Activated CD8-positive, alpha-beta T cell treated with anti-CD3 and anti-CD28 coated beads for 36 hours (primary cell): ENCODE results near the gene CCDC51. TPM values are rescaled to one million over a fixed set of nuclear protein-coding genes. Genes with fewer than 3 reads are reported as not detected.

Experiments
- ATAC-seq: fragments of 200-7000 bp; cut with Tn5 transposase; one replicate; pipeline ENCODE4 v1.10.0; 2021; ENCODE audit warnings: mild to moderate bottlenecking, moderate library complexity
- CTCF ChIA-PET: fragments of 350-600 bp; sonication (Branson Sonifier 250); formaldehyde crosslinking; loops from one replicate; lab custom pipeline; 2021; ENCODE audit warnings: antibody characterized with exemption; lab: Charles Lee
- POLR2A ChIA-PET: fragments of 350-600 bp; sonication (Branson Sonifier 250); formaldehyde crosslinking; loops from one replicate; lab custom pipeline; 2021; ENCODE audit warnings: antibody characterized with exemption; lab: Charles Lee
- DNase-seq: peaks from one replicate; pipeline ENCODE4 v3.0.0-alpha.2; 2020
- H3K27ac Mint-ChIP-seq: one replicate; pipeline ENCODE4 v1.8.0; 2021; ENCODE audit warnings: mild to moderate bottlenecking, mixed read lengths
- H3K27me3 Mint-ChIP-seq: one replicate; pipeline ENCODE4 v1.8.0; 2021; ENCODE audit warnings: mixed read lengths
- H3K36me3 Mint-ChIP-seq: one replicate; pipeline ENCODE4 v1.8.0; 2021; ENCODE audit warnings: low read depth, mixed read lengths
- H3K4me1 Mint-ChIP-seq: one replicate; pipeline ENCODE4 v1.8.0; 2021; ENCODE audit warnings: low read depth, mixed read lengths
- H3K4me3 Mint-ChIP-seq: one replicate; pipeline ENCODE4 v1.8.0; 2021; ENCODE audit warnings: mild to moderate bottlenecking, moderate library complexity, mixed read lengths
- H3K9me3 Mint-ChIP-seq: one replicate; pipeline ENCODE4 v1.8.0; 2021; ENCODE audit warnings: mixed read lengths
- CTCF ChIP-seq: fragments of 200-600 bp; IDR thresholded peaks from one replicate; pipeline ENCODE4 v1.8.0; 2022; ENCODE audit warnings: antibody characterized with exemption, mild to moderate bottlenecking
- intact Hi-C: fragments of 100-400 bp; cut with micrococcal nuclease; formaldehyde crosslinking; loops from one replicate; pipeline ENCODE4 v1.10.0; 2022
- total RNA-seq, 2 experiments: library from RNA; stranded (reverse); gene quantifications; one replicate each; pipeline ENCODE4 v1.2.3, GENCODE V29; 2021

CCDC51 gene
- total RNA-seq, 2 experiments from 2014 or later: 25.3 to 28.3 TPM

- intact Hi-C loops: no loop called here
- no peak for DNase-seq
- Mint-ChIP-seq H3K4me1 (peaks cover 11% of the 10 kb centered on the region), H3K9me3 (no peaks in the 10 kb centered on the region), H3K27ac (no peak overlapping the region), H3K27me3 (no peaks in the 10 kb centered on the region), H3K36me3 (peaks cover 12% of the 10 kb centered on the region), H3K4me3 (no peak overlapping the region)
- no peak for ATAC-seq
- ChIA-PET CTCF (interaction anchor here (0.5 to 5.7 kb wide), 15 partner anchors 13 to 203 kb away, joined by 3 to 312 read pairs (median 4); partner anchors contain the start of genes ATRIP and PFKFB4), POLR2A (interaction anchor here (0.6 to 1.1 kb wide), 4 partner anchors 17 to 649 kb away, joined by 3 read pairs; no protein-coding TSS in a partner anchor)
- no peak for TF ChIP-seq CTCF
Observed at GRCh38 chr3:48433472-48434118, 6.3 kb downstream of the CCDC51 start.

DNA sequence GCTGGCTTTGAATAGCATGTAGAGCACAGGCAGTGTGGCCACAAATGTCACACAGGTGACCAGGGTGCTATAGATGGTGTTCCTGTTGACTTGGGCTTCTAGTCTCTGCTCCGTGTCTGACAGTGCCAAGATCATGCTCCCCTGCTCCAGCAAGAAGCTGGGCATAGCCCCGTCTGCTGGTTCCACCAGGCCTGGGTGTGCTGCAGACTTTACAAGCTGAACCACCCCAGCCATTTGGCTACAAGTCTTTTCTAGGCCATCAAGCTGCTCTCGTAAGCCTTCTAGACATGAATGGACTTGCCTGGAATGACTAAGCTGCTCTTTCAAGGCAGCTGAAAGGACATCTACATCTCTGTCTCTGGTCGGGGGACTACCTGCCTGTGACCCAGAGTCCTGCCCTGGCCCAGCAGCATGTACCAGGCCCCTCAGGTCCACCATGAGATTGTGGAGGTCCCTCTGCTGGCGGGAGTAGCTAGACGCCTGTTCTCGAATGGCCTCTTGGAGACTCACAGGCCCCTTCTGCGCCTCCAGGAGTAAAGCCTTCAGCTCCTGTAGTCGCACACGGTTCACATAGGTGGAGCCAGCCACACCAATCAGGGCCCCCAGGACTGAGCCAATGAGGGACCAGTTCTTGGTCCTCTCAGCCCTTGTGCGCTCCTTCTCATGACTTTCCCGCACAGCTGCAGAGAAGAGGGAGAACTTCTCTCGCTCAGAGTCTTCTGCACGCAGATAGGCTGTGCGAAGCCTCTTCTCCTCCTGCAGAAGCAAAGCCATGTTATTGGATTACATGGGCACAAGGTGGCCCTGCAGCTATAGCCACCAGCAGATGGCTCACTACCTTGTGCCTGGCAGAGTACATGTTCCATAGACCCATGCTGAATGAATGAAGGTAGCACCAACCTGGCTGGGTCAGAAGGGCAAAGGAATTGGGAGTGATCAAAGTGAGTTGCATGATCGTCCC lies 7.2 kb downstream of the CCDC51 start:
- Mint-ChIP-seq H3K4me1 (peaks cover 7% of the 10 kb centered on the region), H3K36me3 (peaks cover 12% of the 10 kb centered on the region), H3K27me3 (peaks cover 6% of the 10 kb centered on the region), H3K9me3 (no peaks in the 10 kb centered on the region), H3K27ac (no peak overlapping the region), H3K4me3 (no peak overlapping the region)
- DNase-seq (no peak), ATAC-seq (no peak)
- intact Hi-C loops: no loop called here
- CTCF ChIA-PET: interaction anchor here (0.5 to 5.7 kb wide), 8 partner anchors 10 to 160 kb away, joined by 3 to 312 read pairs (median 4); partner anchors contain the start of gene ATRIP
- no peak for TF ChIP-seq CTCF
- POLR2A ChIA-PET: interaction anchor here (0.7 to 1.1 kb wide), 2 partner anchors 31 to 160 kb away, joined by 3 read pairs; no protein-coding TSS in a partner anchor

- ChIA-PET POLR2A (interaction anchor here (1.9 kb wide), 1 partner anchor 13 kb away, joined by 4 read pairs; no protein-coding TSS in a partner anchor), CTCF (interaction anchor here (1.0 kb wide), 1 partner anchor 31 kb away, joined by 3 read pairs; no protein-coding TSS in a partner anchor)
- no peak for TF ChIP-seq CTCF
- Mint-ChIP-seq H3K27ac (no peak overlapping the region), H3K27me3 (peaks cover 6% of the 10 kb centered on the region), H3K4me3 (peak overlapping the region; percentile 72), H3K4me1 (peaks cover 7% of the 10 kb centered on the region), H3K36me3 (peaks cover 12% of the 10 kb centered on the region), H3K9me3 (no peaks in the 10 kb centered on the region)
- intact Hi-C loops: no loop called here
- DNase-seq (no peak), ATAC-seq (no peak)
Observed at GRCh38 chr3:48431224-48432029, 8.5 kb downstream of the CCDC51 start.

GRCh38 chr3:48430708-48431101 lies 9.2 kb downstream of the CCDC51 start:
- peaks cover 7% of the 10 kb centered on the region for H3K4me1 Mint-ChIP-seq

More at GRCh38 chr3:48430708-48431101, 9.2 kb downstream of the CCDC51 start:
- intact Hi-C loops: no loop called here
- Mint-ChIP-seq H3K4me3 (peak overlapping the region; percentile 72), H3K27ac (no peak overlapping the region), H3K36me3 (peaks cover 12% of the 10 kb centered on the region), H3K9me3 (no peaks in the 10 kb centered on the region), H3K27me3 (peaks cover 6% of the 10 kb centered on the region)
- ATAC-seq (no peak), DNase-seq (no peak)
- CTCF ChIA-PET: no interaction called here
- no peak for TF ChIP-seq CTCF
- POLR2A ChIA-PET: interaction anchor here (1.3 to 2.4 kb wide), 3 partner anchors 9 to 40 kb away, joined by 4 to 8 read pairs (median 4); partner anchors contain the start of genes CCDC51 and TMA7
